ENCODE measurements around the gene CSF3R.

Gene CSF3R

DNA sequence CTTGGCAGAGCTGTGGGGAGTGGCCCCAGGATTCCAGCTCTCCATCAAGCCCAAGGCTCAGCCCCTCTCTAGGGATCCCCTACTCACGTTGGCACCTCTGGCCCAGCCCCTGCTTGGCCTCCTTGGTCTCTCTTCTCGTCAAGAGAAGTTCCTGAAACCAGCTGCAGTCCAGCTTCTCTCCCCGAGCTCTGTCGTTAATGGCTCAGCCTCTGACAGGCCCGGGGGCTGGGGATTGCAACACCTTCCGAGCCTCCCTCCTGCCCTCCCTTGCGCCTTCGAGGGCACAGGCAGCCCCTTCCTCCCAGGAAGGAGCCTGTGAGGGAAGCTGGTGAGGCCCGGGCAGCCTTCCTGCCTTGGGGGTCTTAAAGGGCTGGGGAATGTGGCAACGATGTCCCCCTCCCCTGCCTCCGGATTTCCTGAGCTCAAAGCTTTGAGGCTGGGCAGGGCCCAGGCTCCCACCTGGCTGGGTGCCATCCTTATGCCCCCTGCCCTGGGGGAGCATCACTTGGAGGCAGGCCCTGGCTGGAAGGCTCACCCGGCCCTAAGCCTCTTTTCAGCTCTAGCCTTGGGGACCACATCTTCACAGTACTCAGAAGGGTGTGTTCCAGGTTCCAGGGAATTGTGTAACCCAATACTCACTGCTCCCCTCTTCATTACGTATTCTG is at the start of gene CSF3R:
Gene CSF3R, minus strand, starts transcription at position 190 of the 665 bp plus-strand sequence. CDS start 3,417 bp downstream, outside the sequence.
- no peak for DNase-seq (ENCODE audit: low read depth in 2 of 2, low spot score in 1 of 2)

DNA sequence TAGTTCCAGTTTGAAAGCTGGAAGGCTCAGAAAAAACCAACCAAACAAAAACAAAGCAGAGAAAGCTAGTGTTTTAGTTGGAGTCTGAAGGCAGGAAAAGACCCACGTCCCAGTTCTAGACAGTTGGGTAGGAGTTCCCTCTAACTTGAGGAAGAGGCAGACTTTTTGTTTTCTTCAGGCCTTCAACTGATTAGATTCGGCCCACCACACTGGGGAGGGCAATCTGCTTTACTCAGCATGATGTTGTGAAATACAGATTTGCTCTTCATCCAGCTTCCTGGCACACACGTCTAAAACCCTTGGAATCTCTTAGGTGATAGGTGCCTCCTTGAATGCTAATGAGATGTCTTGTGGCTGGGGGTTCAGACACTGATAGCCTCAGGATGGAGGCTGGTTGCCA is 49.1 kb upstream of the CSF3R start:
- no peak for DNase-seq (ENCODE audit: low read depth in 2 of 2, low spot score in 1 of 2)

DNA sequence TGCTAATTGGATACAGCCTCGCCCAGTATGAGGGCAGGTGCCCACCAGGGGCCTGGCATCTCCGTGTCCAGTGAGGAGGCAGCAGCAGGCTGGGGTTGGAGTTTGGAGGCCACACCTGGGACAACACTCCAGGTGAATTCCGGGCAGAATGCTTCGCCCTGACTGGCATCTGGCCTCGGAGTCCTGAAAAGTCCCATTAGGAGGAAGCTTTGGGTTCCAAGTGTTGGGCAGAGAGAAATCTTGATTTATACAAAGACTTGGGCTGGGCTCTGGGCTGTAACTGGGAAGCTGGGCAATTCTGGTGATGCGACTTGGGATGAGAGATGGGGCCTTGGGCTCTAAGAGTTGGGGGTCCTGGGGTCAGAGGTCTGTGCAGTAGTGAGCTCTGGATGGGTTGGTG is 48.1 kb upstream of the CSF3R start:
- DNase-seq (ENCODE audit: low read depth in 2 of 2, low spot score in 1 of 2) = no peak

DNA sequence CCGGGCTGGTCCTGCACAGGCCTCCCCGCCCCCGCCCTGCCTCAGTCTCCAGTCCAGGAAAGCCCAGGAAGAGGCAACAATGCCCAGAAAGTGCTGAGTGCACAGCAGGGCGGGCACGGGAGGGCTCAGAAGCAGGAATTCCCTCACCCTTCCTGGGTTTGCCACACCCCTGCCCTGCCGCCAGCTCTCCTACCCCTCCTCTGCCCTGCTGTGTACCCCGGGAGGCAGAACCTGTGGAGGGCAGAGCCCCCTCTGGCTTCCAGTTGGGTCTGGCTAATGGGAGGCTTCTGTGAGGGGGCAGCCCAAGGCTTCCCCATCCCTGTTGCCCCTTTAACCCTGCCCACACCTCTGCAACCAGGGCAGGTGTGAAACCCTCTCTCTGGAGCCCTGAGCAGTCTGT is 47.5 kb upstream of the CSF3R start:
- DNase-seq (ENCODE audit: low read depth in 2 of 2, low spot score in 1 of 2) = no peak

DNA sequence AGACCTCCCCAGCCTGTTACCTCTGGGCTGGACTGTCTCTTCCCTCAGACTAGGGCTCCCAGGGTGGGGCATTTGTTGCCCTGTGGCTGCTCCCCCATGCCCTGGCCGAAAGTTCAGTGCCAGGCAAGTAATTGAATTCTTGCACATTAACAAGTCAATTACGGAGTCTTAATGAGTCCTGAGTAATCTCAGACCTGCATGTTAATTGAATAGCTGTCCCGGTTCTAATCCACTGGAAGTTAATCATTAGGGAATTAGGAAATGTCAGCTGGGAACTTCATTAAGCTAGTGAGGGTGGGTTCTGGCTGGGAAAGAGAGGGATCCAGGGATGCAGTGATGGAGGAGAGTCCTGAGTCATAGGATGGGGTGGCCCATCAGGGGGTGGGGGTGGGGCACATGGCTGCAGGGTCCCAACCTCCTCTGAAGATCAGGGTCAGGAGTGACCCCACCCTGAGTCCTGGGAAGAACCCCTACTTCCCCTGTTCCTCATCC is 47.1 kb upstream of the CSF3R start:
- no peak for DNase-seq (ENCODE audit: low read depth in 2 of 2, low spot score in 1 of 2)

DNA sequence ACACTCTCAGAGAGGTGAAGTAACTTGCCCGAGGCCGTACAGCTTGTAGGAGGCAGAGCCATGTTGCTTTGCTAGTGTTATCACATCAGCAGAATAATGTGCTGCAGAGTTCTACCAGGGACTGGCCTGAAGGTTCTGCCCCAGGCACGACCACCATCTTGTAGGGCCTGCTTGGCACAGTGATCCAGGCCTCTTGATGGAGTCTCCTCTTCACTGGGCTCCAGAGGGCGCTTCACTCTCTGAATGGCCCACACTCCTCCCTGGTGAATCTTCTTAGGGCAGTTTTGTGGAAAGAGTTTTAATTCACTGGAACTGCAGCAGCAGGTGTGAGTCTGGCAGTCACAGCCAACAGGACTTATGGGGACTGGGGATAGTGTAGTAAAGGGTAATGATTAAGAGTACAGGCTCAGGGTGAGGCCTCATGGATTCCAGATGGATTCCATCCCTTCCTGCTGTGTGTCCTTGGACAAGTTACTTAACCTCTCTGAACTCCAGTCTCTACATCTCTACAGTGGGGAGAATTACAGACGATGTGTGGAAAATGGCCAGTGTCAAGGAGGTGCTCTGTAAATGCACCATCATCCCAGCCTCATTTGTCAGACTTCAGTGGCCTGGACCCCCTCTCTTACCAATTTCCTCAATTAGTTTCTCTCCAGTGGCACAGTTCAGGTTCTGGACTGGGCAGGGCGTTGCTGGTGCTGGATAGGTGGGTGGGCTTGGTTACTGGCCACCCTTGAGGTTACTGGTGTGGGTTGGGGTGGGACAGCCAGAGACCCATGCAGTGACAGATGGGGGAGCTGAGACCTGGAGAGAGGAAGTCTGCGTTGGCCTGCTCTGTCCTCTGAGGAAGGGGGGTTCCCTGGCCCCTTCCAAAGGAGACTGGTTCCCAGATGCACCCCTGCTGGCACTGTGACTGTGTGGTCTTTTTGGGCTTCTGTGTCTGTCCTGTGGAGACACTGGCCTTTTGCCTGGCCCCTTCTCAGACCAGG is 45.9 kb upstream of the CSF3R start:
- DNase-seq (ENCODE audit: low read depth in 2 of 2, low spot score in 1 of 2) = no peak

DNA sequence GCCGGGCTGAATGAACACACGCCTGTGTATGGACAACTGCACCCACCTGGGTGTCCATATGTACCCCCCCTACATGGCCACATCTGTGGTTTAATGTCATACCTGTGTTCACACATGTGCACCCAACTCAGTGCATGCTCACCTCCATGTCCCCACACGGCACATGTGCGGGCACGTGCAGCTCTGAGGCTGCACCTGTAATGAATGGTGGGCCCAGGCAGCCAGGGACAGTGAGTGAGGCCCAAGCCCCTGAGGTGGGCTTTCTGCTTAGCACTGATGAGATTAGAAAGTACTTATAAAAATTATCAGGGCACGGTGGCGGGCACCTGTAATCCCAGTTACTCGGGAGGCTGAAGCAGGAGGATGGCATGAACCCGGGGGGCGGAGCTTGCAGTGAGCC is 42.5 kb upstream of the CSF3R start:
- no peak for DNase-seq (ENCODE audit: low read depth in 2 of 2, low spot score in 1 of 2)

DNA sequence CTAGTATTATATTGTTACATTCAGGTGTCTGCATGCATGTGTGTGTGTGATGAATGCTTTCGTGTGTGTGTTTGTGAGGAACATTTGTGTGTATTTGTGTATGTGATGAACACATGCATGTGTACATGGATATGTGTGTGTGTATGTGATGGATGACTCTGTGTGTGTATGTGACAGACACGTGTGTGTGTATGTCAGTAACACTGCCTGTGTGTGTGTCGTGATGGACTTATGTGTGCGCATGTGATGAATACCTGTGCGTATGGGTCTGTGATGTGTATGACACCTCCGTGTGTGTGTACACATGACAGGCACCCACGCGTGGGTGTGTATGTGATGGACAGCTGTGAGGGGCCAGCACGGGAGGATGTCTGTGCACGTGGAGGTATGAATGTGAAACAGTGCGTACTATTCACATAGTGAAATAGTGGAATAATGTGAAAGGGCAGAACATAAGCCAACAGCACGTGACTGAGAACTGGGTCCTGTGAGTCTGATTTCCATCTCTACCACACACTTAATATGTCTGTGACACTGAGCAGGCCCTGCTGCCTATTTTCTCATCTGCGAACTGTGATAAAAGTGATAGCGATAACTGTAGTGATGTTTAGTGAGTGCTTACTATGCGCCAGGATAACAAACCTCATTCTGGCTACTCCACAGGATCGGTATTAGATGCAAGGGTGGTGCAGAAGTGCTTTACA is 41.8 kb upstream of the CSF3R start:
- no peak for DNase-seq (ENCODE audit: low read depth in 2 of 2, low spot score in 1 of 2)

DNA sequence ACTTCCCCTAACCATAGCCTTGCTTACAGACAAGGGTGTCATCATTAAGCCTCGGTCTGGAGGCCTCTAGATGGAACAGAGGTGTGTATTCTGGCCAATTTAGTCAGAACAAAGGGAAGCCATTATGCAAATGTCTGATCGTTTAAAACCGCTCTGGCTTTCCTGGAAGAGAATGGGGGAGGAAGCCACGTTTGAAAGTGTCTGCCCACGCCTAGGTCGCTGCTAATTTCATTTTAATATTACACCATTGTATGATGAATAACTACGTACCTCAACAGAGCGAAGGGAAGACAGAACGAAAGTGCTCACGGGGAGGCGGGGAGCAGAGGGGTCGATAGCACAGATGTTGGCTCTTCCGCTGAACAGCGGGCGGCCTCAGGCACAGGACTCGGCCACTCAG is 41.1 kb upstream of the CSF3R start:
- DNase-seq (ENCODE audit: low read depth in 2 of 2, low spot score in 1 of 2) = no peak

DNA sequence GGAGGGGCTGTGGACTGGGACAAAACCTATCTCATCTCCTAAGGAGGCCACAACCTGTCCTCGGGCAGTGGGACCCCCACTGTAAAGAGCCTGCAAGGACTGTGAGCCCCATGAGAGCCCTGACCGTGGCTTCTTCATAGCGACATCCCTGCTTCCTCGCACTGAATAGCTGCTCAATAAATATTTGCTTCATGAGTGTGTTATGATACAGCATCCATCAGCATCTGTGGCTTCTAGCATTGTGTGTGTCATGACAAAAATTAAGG is 40.5 kb upstream of the CSF3R start:
- no peak for DNase-seq (ENCODE audit: low read depth in 2 of 2, low spot score in 1 of 2)

DNA sequence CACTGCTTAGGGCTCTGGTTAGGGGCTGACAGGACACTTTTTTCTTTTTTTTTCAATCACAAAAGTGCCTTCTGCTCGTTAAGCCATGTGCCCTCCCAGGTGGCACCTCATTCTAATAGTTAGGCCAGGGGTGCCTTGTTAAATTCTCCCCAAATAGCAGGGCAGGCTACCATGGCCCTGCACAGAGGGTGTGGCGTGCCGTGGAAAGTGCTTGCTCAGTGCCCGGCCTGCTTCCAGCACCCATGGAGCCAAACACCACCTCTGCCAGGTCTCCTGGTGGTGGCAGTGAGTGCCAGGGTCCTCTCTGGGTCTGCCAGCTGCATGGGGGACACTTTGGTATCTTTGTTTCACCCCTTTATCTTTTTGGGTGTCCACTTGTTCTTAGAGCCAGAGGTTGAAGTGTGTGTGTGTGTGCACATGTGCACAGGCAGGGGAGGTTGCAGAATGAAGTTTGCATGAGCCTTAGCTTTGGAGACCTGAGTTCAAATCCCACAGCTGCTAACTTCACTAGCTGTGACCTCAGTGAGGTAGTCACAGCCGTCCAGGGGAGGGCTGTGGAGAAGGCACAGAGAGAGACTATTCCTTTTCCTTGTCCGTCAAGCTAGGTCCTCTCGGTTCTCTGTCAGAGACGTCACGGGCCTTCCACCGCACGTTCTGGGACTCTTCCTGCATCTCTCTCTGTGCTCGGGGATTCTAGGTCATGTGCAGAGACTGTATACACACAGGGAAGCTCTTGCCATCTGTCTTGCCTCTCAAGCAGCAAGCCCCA is 39.9 kb upstream of the CSF3R start:
- DNase-seq (ENCODE audit: low read depth in 2 of 2, low spot score in 1 of 2) = no peak

DNA sequence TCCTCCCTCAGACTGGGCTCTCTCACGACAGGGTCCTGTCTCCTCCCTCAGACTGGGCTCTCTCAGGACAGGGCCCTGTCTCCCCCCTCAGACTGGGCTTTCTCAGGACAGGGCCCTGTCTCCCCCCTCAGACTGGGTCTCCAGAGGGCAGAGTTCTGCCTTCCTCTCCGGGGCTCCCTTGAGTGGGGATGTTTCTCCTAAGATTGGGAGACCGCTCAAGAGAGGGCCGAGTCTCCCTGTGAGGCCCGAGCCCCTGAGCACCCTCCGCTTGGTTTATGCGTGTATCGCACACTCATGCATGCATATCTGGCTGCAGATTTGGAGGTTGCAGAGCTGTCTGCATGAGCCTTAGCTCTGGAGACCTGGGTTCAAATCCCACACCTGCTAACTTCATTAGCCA is 39.3 kb upstream of the CSF3R start:
- DNase-seq (ENCODE audit: low read depth in 2 of 2, low spot score in 1 of 2) = no peak

DNA sequence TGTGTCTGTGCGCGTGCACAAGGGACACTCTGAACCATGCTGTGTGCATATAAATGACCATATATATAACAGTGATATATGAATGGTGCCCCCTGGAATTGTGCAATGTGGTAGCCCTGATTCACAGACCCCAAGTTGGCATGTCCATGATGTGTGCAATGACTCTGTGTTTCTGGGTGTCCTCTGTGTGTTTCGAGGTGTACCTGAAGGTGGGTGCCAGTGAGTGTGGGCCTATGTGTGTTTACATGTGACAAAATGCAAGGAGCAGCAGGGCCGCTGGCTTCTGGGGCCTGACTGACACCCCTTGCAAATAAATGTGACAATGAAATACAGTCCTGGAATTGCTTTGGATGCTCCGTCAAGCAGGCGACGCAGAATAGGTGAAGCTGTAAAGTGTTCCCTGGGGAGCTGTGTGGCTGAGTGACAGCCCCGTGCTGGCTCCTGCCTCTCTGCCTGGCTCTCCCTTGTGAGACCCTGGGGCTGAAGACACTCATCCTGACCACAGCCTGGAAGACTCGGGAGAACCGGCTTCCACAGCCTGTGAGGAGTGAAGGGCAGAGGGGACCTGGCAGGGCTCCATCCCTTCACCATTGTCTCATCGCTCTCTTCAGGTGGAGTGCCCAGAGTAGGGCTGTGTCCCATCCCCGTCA is 38.2 kb upstream of the CSF3R start:
- DNase-seq (ENCODE audit: low read depth in 2 of 2, low spot score in 1 of 2) = no peak

DNA sequence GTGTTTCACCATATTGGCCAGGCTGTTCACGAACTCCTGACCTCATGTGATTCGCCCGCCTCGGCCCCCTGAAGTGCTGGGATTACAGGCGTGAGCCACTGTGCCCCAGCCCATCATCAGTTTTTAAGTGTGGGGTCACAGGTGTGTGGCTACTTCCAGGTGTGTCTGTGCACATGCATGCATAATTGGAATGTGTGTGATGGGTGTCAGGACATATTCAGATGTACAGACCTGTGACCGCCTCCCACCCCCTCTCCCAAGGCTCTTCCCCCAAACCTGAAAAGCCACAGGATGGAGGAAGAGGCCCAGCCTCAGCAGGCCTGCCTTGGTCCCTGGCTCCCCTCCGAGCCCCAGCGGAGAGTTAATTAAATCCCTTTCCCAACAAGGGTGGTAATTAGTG is 37.3 kb upstream of the CSF3R start:
- no peak for DNase-seq (ENCODE audit: low read depth in 2 of 2, low spot score in 1 of 2)

DNA sequence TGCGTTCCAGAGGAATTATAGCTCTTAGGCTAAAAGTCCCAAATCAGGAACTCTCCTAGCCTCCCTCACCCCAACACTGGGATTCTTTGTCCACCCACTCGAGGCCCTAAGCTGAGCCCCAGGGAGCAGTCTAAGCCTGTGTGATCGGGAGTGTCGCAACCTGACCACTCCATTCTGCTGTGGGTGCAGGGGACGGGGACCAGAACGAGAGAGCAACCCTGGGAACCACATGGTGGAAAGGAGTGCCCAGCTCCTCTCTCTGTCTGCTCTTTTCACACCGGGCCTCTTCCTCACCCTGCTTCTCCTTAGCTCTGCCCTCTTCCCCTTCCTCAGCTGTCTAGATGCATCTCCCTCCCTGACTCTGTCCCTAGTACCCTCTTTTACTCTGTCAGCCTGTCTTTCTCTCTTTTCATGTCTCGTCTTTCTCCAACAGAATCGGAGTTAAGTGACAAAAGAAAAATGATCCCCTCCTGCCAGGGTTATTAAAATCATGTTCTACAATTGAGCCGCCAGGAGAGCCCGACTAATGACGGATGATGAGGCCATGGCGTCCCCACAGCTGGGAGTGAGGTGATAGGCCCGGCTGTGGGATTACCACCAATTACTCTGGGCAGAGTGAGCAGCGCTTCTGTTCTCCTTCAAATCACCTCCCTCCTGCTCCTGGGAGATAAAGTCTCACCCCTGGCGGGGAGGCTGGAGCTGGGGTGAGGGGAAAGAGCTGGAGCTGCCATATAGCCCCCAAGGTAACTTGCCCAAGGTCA is 34.5 kb upstream of the CSF3R start:
- no peak for DNase-seq (ENCODE audit: low read depth in 2 of 2, low spot score in 1 of 2)

DNA sequence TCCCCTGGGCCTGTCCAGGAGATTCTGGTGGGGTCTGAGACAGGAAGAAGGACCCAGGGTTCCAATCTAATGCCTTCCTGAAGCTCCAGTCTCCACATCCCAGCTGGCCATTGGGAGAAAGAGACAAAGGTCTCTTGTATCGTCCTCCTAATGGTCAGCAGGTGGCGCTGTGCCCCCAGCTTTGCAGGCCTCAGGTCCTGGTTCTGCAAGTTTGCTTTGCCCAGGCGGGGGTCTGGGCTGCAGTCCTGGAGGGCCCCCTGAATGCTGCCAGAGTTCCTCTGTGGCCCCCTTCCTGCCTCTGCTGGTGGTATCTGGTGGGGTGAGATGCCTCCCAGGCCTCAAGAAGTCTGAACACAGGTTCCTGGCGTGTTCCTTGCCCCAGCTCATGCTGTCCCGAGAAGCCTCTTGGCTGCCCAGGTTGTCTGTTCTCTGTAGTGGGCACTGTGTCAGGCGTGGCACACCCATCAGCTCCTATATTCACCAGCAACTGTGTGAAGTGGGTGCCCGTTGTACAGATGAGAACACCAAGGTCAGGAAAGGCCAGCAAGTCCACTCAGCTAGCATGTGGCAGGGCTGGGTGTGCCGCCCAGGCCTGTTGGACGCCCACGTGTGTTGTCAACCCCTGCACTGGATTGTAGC is 33.8 kb upstream of the CSF3R start:
- DNase-seq (ENCODE audit: low read depth in 2 of 2, low spot score in 1 of 2) = no peak

DNA sequence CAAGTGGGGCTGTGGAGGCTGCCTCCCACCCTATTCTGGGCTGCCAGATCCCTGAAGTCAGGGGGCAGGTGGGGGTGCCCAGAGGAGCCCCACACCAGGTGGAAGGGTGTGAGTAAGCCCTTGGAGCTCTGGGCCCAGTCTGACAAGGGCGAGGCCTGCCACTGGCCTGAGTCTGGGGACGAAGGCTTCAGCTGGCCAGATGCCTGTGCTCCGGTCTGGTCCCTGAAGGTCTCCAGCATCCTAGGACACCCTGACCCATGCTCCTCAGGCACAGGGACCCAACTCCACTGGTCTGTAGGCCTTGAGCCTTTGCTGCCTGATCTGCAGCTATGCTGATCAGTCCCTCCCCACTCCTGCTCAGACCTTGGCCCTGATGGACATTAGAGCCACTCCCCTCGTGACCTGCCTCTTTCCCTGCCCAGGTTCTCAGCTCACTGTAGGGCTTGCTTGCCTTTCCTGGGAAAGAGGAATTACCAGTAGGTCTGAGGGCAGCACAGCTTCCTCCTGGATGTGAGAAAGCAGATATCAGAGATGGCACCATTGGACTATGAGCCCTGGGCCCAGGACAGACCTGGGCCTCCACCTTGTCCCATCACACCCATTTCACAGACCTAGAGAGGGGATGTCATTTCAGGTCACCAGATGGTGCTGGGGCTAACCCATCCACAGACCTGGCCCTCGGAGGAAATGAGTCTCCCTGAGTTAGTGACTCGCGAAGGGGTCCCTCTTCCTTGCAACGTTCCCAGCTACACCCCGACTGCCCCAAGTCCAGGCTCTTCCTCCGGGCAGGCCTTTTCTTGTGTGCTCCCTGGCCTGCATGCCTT is 32.8 kb upstream of the CSF3R start:
- no peak for DNase-seq (ENCODE audit: low read depth in 2 of 2, low spot score in 1 of 2)

DNA sequence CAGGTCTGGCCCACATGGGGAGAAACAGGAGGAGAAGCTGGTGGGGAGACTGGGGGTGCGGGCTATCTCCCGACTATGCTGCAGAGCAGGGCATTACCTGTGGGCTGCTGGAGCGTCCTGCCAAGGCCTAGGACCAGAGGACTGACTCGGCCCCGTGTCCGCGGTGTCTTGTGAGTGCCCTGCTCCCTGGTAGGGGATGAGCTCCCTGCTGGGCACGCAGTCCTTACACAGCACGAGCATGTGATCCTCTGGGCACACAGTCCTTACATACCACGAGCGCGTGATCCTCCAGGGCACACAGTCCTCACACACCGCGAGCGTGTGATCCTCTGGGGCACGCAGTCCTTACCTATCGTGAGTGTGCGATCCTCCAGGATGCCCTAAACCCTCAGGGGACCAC is 31.8 kb upstream of the CSF3R start:
- DNase-seq (ENCODE audit: low read depth in 2 of 2, low spot score in 1 of 2) = no peak
